Bone marrow (tissue), 2 donors: ENCODE results near the gene NPTX1.

Experiments used
- DNase-seq, 2 donors: peaks; one replicate each; lab custom pipeline; 2025; lab: John Stamatoyannopoulos, UW

Gene NPTX1

GRCh38 chr17:80426671-80427326 is 49.6 kb downstream of the NPTX1 start:
- DNase-seq, result peak; percentile 21 to 48

- no peak for DNase-seq
Observed at GRCh38 chr17:80425835-80426426, 50.5 kb downstream of the NPTX1 start.

GRCh38 chr17:80424878-80425765 is 51.3 kb downstream of the NPTX1 start:
- DNase-seq, result no peak

GRCh38 chr17:80424261-80424660 is 52.1 kb downstream of the NPTX1 start:
- DNase-seq, result no peak

GRCh38 chr17:80423536-80424225 is 52.7 kb downstream of the NPTX1 start:
- no peak for DNase-seq

- DNase-seq, result no peak
Observed at GRCh38 chr17:80422981-80423380, 53.4 kb downstream of the NPTX1 start.

DNA sequence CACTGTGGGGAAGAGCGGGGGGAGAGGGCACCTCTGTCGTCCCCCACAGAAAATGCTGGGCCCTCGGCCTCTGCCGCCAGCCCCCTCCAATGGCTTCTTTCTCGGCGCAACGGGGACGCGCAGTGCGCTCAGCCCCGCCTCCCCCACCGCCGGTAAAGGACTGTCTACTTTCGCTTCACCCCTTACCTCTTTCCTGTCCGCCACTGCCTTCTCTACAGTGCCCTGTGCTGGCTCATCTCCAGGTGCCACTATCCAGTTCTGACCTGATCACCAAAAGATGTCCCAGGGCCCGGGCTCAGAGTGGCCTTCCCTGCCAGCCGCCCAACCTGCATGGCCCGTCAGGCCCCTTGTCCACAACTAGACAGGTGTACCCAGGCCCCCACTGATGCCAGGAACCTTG is 54.1 kb downstream of the NPTX1 start:
- DNase-seq, result no peak

DNA sequence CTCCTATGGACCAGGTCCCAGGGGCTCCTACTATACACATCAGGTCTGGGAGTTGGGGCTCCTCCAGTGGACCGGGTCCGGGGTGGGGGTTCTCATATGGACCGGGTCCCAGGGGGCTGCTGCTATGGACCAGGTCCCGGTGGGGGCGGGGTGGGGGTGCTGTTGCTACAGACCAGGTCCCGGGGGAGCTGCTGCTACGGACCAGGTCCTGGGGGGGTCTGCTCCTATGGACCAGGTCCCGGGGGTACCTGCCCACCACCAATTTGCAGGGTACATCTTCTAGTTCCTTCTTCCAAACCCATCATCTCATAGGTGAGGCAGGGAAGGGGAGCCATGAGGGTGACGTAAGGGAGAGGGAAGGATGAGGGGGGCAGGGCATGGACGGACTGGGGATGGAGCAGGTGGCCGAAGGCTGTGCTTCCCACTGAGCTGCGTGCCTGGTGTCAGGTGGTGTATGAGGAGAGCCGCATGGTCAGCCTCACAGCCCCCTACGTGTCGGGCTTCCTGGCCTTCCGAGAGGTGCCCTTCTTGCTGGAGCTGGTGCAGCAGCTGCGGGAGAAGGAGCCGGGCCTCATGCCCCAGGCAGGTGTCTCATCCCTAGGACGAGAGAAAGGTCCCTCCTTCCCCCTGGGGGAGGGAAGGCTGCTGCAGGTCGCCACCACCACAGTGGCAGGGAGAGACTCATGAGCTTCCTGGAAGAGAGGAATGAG is 54.9 kb downstream of the NPTX1 start:
- no peak for DNase-seq

GRCh38 chr17:80419255-80419654 is 57.2 kb downstream of the NPTX1 start:
- no peak for DNase-seq

GRCh38 chr17:80418589-80418988 is 57.8 kb downstream of the NPTX1 start:
- no peak for DNase-seq
